Heart left ventricle (tissue), 16 donors: ENCODE results near the gene KAT5. TPM values are rescaled to one million over a fixed set of nuclear protein-coding genes. Genes with fewer than 3 reads are reported as not detected.

ENCODE experiments used
- ATAC-seq, 4 donors: fragments of 200-7000 bp; cut with Tn5 transposase; one replicate each; pipeline ENCODE4 v1.9.1; 2020 to 2022; ENCODE audit warnings: moderate library complexity in 4 of 4, mild to moderate bottlenecking in 3 of 4, moderate number of reproducible peaks in 1 of 4
- DNase-seq, 5 donors: peaks; one replicate each; pipeline ENCODE4 v3.0.0-alpha.2; 2020
- H3K27ac ChIP-seq, 12 donors: fragments of 200-600 bp; sonication (generic) in 4 of 12; one replicate each; pipeline versions ENCODE4 v1.5.0 to v1.8.0; 2016 to 2022; ENCODE audit warnings: mild to moderate bottlenecking in 2 of 12
- H3K27me3 ChIP-seq, 9 donors: fragments of 200-600 bp; sonication (generic) in 2 of 9; one replicate each; pipeline versions ENCODE4 v1.5.1 to v1.8.0; 2016 to 2022; ENCODE audit warnings: mild to moderate bottlenecking in 3 of 9
- H3K36me3 ChIP-seq, 9 donors: fragments of 200-600 bp; sonication (generic) in 2 of 9; one replicate each; pipeline versions ENCODE4 v1.5.0 to v1.8.0; 2018 to 2022; ENCODE audit warnings: mild to moderate bottlenecking in 2 of 9
- H3K4me1 ChIP-seq, 12 donors: fragments of 200-600 bp; sonication (generic) in 4 of 12; one replicate each; pipeline versions ENCODE4 v1.5.0 to v1.8.0; 2016 to 2022; ENCODE audit warnings: mild to moderate bottlenecking in 3 of 12
- H3K4me3 ChIP-seq, 12 donors: fragments of 200-600 bp; sonication (generic) in 4 of 12; one replicate each; pipeline versions ENCODE4 v1.5.0 to v1.8.0; 2017 to 2022; ENCODE audit warnings: mild to moderate bottlenecking in 9 of 12, moderate library complexity in 4 of 12
- H3K9me3 ChIP-seq, 12 donors: fragments of 200-600 bp; sonication (generic) in 4 of 12; one replicate each; pipeline versions ENCODE4 v1.5.0 to v1.8.0; 2016 to 2022; ENCODE audit warnings: mild to moderate bottlenecking in 1 of 12
- POLR2A ChIP-seq, 2 donors: fragments of 450-650 bp; IDR thresholded peaks; one replicate each; pipeline ENCODE4 v1.6.1; 2017; ENCODE audit warnings: antibody characterized with exemption in 2 of 2, mild to moderate bottlenecking in 2 of 2, moderate library complexity in 2 of 2
- WGBS, 4 donors: extraction: QIAGEN DNeasy Blood & Tissue Kit in 2 of 4; methylation state at CpG; one replicate each; pipeline versions ENCODE4 v1.1.5 to v1.1.7; 2013 to 2018; 5-methylcytosine and 5-hydroxymethylcytosine counted together
- intact Hi-C, 10 donors: fragments of 100-400 bp; cut with DNase I; formaldehyde crosslinking; loops; one replicate each; pipeline versions ENCODE4 v1.11.1 to v1.14.2; 2022
- polyA plus RNA-seq, 2 donors: library from polyadenylated mRNA; stranded (reverse); fragments of 200-250 nt; gene quantifications; one replicate each; pipeline ENCODE4 v1.2.3, GENCODE V29; 2013
- total RNA-seq, 9 donors: library from RNA; depleted of rRNA in 2 of 9; stranded (reverse); fragments of >200 nt in 2 of 9; fragmentation: NEBNext Ultra II Directional in 3 of 9; extraction: Animal tissue kit (Norgen Biotek cat#: 25700) in 3 of 9; gene quantifications; one replicate each; pipeline versions ENCODE4 v1.1.0 to v1.2.4, GENCODE V29; 2016 to 2023
- TF ChIP-seq, protein P1 (sequence below), 12 donors: fragments of 200-600 bp; sonication (generic) in 4 of 12; IDR thresholded peaks; one replicate each; pipeline versions ENCODE4 v1.5.0 to v1.8.0; 2018 to 2022; ENCODE audit warnings: antibody characterized with exemption in 12 of 12, mild to moderate bottlenecking in 5 of 12
- donor health status: ischemic (EF 13 %, LVEDD 7.1; RV severe dilation, severe dysfunction).
- donor health status: healthy with polysubstance abuse.
- donor health status: DM: no; HTN: yes; CAD: no.
- donor health status: DM: no; HTN: no; CAD: no.
- donor health status: ischemic (EF 25% LVEDD 6.9; RV normal size, moderate dysfunction).
- donor health status: ischemic (EF 25% LVEDD 5.7; RV mildly dilated, moderate dysfunction).
- donor health status: healthy.
- donor health status: DM: yes; HTN: yes; CAD: no.
- donor health status: ischemic (EF 35%, LVEDD 5.7; RV mildly dilated, moderate dysfunction).
- donor health status: nonischemic (EF 11% LVEDD 7.7; RV severe dilation, severe dysfunction).
- donor health status: DM: yes; HTN: yes; CAD: no.
- donor health status: PGD.
- donor health status: ischemic (EF 29% LVEDD 5.4; RV normal size, mild dysfunction).
- donor health status: nonischemic (EF 23%, LVEDD 6.1; RV moderate dilation, normal function).

The KAT5 gene
- total and polyA plus RNA-seq, 11 donors: 36.4 to 62.5 (median 40.1) TPM

GRCh38 chr11:65713212-65713969, 1.3 kb downstream of the KAT5 start:
- 93 to 95% (median 93%) methylated on average over 24 of the region's 24 CpGs for WGBS, 4 donors
- Histone ChIP-seq H3K9me3 (no peaks in the 10 kb centered on the region), H3K27ac (peak overlapping the region in 9 of 12 donors; percentile 95 to 100 (median 99)), H3K4me3 (peak overlapping the region in 7 of 12 donors; percentile 67 to 90 (median 78)), H3K4me1 (peaks cover 0 to 34% (median 17%) of the 10 kb centered on the region in 12 donors), H3K36me3 (peaks cover 4 to 57% (median 54%) of the 10 kb centered on the region in 9 donors), H3K27me3 (no peaks in the 10 kb centered on the region)
- ATAC-seq: no peak
- intact Hi-C loops: loop anchor here in 9 of 10 donors (5.0 to 10.0 kb wide), 7 partner anchors 59 to 274 kb away; partner anchors contain the start of genes MAP3K11 (in 1 of the 9), PCNX3 (in 1 of the 9) and SIPA1 (in 1 of the 9)
- DNase-seq: no peak
- TF ChIP-seq, protein P1, sequence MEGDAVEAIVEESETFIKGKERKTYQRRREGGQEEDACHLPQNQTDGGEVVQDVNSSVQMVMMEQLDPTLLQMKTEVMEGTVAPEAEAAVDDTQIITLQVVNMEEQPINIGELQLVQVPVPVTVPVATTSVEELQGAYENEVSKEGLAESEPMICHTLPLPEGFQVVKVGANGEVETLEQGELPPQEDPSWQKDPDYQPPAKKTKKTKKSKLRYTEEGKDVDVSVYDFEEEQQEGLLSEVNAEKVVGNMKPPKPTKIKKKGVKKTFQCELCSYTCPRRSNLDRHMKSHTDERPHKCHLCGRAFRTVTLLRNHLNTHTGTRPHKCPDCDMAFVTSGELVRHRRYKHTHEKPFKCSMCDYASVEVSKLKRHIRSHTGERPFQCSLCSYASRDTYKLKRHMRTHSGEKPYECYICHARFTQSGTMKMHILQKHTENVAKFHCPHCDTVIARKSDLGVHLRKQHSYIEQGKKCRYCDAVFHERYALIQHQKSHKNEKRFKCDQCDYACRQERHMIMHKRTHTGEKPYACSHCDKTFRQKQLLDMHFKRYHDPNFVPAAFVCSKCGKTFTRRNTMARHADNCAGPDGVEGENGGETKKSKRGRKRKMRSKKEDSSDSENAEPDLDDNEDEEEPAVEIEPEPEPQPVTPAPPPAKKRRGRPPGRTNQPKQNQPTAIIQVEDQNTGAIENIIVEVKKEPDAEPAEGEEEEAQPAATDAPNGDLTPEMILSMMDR (IDR thresholded peaks at IDR 0.05): no peak
- TF ChIP-seq POLR2A (IDR thresholded peaks at IDR 0.05): no peak

DNA sequence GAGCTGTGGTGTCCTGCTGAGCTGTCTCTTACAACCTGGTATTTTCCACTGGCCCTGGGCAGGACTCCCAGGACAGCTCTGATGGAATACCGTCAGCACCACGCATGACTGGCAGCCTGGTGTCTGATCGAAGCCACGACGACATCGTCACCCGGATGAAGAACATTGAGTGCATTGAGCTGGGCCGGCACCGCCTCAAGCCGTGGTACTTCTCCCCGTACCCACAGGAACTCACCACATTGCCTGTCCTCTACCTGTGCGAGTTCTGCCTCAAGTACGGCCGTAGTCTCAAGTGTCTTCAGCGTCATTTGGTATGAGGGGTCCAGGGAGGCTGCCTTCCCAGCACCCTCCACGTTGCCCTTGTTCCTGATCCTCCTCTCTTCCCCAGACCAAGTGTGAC, 2.4 kb downstream of the KAT5 start:
- intact Hi-C loops: loop anchor here in 9 of 10 donors (5.0 to 10.0 kb wide), 7 partner anchors 58 to 273 kb away; partner anchors contain the start of genes MAP3K11 (in 1 of the 9), PCNX3 (in 1 of the 9) and SIPA1 (in 1 of the 9)
- no peak for DNase-seq

GRCh38 chr11:65716302-65716701, 4.2 kb downstream of the KAT5 start:
- ATAC-seq: no peak
- H3K9me3 ChIP-seq: no peaks in the 10 kb centered on the region
- TF ChIP-seq, protein P1 (IDR thresholded peaks at IDR 0.05): no peak
- TF ChIP-seq POLR2A (IDR thresholded peaks at IDR 0.05): no peak
- no peak overlapping the region for H3K27ac ChIP-seq
- WGBS, 4 donors: 81 to 87% (median 81%) methylated on average over 6 to 7 of the region's 7 CpGs
- no peak for DNase-seq
- intact Hi-C loops: loop anchor here in 3 of 10 donors (10.0 kb wide), 2 partner anchors 102 to 268 kb away; partner anchors contain the start of genes MAP3K11 (in 1 of the 3) and PCNX3 (in 1 of the 3)
- H3K4me3 ChIP-seq: no peak overlapping the region
- H3K27me3 ChIP-seq: no peaks in the 10 kb centered on the region
- H3K4me1 ChIP-seq: peaks cover 8 to 46% (median 27%) of the 10 kb centered on the region in 12 donors
- peaks cover 4 to 71% (median 64%) of the 10 kb centered on the region in 9 donors for H3K36me3 ChIP-seq

More for the DNA sequence above, 2.4 kb downstream of the KAT5 start:
- peaks cover 4 to 44% (median 26%) of the 10 kb centered on the region in 12 donors for H3K4me1 ChIP-seq
- no peaks in the 10 kb centered on the region for H3K9me3 ChIP-seq
- H3K36me3 ChIP-seq: peaks cover 4 to 68% (median 62%) of the 10 kb centered on the region in 9 donors
- no peak overlapping the region for H3K4me3 ChIP-seq
- H3K27me3 ChIP-seq: no peaks in the 10 kb centered on the region
- H3K27ac ChIP-seq: no peak overlapping the region
- no peak for ATAC-seq
- WGBS, 4 donors: 91 to 95% (median 94%) methylated on average over 16 of the region's 16 CpGs
- TF ChIP-seq POLR2A (IDR thresholded peaks at IDR 0.05): no peak
- TF ChIP-seq, protein P1 (IDR thresholded peaks at IDR 0.05): no peak
